Measurements from ENCODE around the gene COX5B.
A peak's percentile ranks its signal among the peaks of the same experiment; 100 is the strongest.
"Not testable (repeated sequence)": the region's sequence is repeated elsewhere in the genome, so short reads cannot be mapped to it uniquely, and the experiment has no call there.

Gene COX5B

DNA sequence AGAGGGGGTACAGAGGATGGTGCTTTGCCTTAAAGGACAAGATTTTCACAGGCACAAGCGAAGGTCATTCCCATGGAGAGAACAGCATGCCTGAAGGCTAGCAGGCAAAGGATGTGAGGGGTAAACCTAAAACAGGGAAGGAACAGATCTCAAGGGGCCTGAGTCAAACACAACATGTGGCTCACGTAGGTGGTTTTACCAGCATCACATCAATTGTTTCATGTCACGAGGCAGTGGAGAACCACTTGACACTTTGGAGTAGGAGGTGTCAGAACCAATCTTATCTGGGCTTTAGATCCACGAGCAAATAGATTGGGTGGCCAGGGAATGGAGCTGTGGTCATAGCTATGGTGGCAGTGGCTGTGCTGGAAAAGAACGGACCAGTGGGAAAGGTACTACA lies 8.4 kb downstream of the COX5B start:
- DNase-seq (ENCODE audit: low read depth in 2 of 2), result no peak

DNA sequence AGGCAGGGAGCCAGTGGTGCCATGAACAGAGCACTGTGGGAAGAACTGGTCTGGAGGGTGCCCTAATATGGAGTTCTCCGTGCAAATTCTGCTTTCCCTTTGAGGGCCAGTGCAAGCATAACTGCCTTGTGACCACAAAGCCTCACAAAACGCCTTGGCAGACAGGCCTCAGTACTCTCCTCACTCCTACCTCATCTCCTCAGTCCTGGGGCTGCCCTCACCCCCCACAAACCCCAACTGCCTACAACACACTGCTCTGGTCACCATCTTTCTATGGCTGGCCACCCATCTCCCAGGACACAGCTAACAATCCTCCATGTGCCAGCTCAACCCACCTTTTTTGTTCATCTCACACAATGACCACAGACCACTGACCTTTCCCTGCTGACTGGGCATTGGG lies 8.9 kb downstream of the COX5B start:
- DNase-seq (ENCODE audit: low read depth in 2 of 2), result no peak

DNA sequence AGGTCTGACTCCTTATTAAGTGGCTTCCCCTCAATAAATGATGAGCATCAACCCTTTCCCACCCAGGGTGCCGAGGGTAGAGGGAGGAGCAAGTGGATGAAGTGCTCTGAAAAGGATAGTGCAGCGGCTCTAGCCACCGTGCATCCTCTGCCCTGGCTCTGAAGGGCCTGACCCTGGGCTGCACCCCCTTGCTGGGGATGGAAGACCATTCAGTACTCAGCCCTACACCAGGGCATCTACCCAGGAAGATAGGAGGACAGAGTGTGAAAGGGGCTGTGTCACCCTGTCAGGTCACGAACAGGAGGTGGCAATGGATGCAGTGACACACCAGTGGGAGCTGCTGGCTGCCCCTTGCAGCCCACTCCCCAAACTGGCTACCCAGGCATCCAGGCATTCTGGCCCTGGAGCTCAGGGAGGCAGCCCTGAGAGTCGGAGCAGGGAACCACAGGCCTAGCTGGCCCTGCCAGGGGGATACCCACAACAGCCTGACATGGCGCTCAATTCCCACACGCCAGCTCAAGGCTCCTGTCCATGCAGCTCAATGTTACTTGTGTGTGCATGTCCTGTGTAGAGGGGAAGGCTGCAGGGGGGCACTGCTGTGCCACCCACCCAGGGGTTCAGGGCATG lies 10.4 kb downstream of the COX5B start:
- no peak for DNase-seq (ENCODE audit: low read depth in 2 of 2)

DNA sequence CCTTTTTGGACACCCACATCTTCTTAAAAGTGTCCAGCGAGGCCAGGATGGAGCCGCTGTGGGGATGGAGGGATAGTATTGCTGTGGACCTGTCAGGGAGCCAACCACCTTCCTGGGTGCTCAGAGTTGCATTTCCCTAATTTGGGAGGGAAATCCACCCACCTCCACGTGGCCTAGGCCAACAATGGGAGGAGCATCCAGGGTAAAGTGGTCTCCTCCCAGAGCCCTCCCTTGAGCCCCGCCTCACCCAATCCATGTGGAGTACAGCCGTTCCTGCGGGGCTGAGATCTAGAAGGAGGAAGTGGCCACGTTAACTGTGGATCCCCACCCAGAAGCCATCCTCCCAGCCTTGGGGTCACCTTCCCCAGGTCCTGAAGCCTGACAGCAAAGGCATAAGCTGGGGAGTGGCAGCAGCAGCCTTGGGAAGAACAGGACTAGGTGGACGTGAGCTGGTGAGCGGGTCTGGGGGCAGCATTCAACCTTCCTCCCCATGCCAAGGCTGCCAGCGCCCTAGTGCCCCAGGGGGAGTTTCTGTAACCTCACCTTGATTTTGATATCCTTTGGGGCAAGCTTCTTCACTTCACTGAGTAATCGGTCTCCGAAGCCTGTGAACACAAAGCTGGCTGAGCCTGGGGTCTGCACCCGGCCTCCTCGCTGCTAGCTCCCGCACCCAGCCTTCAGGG lies 11.2 kb downstream of the COX5B start:
- no peak for DNase-seq (ENCODE audit: low read depth in 2 of 2)

DNA sequence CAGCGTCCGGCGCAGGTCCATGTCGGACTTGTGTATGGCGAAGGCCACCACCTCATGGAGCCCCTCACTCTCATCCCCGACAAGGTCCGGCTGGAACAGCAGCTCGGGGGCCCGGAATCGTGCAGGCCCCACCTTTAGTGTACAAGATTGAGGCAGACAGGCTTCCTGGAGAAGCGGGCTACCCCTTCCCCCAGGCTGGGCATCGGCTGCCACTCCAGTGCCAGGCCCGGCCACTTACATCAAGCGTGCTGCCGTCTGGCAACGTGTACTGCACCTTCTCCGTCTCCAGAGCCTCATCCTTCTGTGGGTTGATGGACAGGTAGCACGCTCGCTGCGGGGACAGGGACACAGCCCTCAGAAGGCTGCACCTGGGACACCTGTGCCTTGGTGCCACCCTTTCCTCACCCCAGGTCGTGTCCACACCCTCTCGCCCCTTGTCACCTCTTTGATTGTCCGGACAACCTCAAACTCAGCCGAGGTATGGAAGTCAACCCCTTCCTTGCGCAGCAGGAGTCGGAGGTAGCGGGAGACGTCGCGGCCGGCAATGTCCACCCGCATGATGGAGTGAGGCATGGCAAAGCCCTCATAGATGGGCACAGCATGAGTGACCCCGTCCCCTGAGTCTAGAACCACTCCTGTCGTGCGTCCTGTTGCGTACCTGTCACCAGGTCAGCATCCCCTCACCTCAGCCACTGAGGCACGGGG lies 12.3 kb downstream of the COX5B start:
- no peak for DNase-seq (ENCODE audit: low read depth in 2 of 2)

DNA sequence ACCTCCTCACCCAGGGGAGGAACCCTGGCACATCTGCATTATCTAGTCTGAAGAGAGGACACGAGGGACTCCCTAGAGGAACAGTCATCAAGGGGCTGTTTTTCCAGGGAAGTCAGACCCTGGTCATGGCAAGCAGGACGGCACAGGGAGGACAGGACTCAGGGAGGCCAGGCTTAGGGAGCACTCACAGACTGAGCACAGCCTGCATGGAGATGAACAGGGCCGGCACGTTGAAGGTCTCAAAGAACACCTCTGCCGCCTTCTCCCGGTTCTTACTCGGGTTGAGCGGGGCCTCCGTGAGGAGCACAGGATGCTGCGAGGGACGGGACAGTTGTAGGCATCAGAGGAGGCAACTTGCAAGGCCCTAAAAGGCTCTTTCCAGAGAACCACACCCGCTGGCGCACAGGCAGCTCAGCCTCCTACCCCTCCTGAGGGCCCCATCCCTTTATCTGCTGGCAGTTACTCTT lies 12.9 kb downstream of the COX5B start:
- DNase-seq (ENCODE audit: low read depth in 2 of 2), result no peak

- no peak for DNase-seq (ENCODE audit: low read depth in 2 of 2)
Observed at GRCh38 chr2:97659256-97660043, 13.6 kb downstream of the COX5B start.

- DNase-seq (ENCODE audit: low read depth in 2 of 2), result no peak
Observed at GRCh38 chr2:97660044-97660774, 14.3 kb downstream of the COX5B start.

DNA sequence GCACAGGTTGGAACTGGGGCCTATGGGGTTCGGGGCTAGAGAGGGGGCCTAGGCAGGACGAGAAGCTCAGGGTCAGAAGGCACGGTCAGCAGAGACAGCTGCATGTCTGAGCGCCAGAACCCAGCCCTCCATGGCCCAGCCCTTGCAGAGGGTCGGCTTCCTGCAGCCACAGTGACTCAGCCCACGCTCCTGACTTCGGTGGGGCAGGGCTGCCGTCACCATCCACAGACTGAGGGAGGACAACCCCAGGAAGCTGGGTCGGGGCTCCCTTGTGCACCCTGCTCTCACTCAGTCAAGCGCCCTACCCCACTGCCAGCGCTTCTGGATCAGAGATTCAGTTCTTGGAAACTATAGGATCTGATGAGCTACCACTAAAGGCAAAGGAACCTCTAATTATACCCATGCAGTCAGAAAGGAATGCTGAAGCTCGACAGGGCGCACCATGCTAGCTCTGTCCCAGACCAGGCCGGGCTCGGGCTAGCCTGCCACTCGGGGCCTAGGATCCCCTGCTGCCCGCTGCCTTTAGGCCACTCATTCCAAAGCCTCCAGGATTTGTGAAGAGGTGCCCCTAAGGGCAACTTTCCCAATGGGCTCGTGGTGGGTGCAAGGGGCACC lies 15.0 kb downstream of the COX5B start:
- no peak for DNase-seq (ENCODE audit: low read depth in 2 of 2)

- DNase-seq (ENCODE audit: low read depth in 2 of 2), result no peak
Observed at GRCh38 chr2:97661927-97662326, 16.1 kb downstream of the COX5B start.

- no peak for DNase-seq (ENCODE audit: low read depth in 2 of 2)
Observed at GRCh38 chr2:97662386-97662894, 16.6 kb downstream of the COX5B start.

DNA sequence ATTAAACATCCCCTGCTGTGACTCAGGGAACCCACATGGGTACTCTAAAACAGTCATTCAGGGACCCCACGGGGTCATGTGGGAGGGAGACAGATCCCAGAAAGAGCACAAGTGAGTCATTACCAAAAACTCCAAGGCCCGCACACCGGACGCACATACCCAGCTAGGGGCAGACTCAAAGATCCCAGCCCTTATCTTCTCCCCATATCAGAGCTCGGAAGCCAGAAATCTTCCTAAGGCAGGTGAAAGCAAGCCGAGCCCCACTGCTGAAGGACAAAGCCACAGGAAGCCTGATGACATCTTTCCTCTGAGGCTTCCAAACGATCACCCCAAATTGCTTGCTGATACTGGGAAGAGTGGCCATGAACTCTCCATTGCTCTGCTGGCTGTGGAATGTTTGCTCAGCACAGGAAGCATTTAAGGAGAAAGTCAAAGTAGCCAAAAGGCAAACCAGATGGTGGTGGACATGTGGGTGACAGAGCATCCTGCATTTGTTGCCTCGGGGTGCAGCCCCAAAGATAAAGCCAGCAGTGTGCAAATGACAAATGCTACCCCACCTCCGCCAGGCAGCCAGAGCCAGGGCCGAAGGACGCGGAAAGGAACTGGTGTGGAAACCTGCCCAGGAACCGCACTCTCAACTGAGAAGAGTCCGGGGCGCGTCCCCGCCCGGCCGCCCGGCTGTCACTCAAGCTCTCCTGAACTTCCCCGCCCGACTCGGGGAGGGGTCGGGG lies 17.2 kb downstream of the COX5B start:
- DNase-seq (ENCODE audit: low read depth in 2 of 2), result peak; percentile 71 to 73

DNA sequence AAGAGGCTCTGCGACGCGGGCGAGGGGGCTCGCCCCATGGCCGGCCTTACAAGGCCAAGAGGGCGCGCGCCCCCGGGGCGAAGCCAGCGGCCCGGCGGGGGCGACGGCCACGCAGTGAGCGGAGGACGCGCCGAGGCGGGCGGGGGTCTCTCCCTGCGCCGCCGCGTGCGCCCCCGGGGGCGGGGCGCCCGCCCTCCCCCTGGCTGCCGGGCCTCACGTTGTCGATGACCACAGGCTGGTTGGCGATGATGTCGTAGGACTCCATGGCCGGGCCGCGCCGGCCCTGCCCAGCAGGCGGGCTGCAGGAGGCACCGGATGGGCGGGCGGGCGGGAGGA lies 17.7 kb downstream of the COX5B start:
- DNase-seq (ENCODE audit: low read depth in 2 of 2), result no peak

GRCh38 chr2:97663962-97664635 lies 18.2 kb downstream of the COX5B start, which contains the start of gene ACTR1B:
TSS of gene ACTR1B (minus strand) at chr2:97664044. CDS start at chr2:97663890, 154 bp downstream.
- peak; percentile 93 to 96 for DNase-seq (ENCODE audit: low read depth in 2 of 2)

DNA sequence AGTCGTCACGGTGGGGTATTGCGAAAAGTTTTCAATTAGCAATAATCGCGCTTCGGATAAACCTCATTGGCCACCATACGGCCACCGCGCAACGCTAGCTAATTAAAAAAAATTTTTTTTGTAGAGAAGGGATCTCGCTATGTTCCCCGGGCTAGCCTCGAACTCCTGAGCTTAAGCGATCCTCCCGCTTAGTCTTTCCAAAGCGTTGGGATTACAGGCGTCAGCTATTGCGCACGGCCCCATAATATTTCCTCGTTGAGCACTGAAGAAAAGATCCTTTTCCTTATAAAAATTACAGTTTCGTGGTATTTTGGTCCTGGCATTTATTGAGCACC lies 18.7 kb downstream of the COX5B start:
- DNase-seq (ENCODE audit: low read depth in 2 of 2), result no peak

DNA sequence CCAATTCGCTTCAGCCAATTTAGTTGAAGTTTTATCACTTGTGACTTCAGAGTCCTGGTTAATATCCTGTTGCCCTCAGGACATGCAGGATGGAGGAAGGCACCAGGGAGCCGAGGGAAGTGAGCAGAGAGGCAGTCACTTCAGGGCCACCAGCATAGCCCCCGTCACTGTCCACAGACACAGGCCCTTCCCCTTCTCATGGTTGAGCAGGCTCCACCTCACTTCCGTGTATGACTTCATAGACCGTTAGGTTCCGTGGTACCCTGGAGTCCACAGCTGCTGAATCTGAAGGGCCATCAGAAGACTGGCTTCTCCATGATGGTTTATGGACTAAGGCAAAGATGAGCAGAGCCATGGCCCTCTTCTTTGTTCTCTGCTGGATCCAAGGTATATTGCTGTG lies 23.6 kb downstream of the COX5B start, which contains the start of gene C2orf92:
C2orf92 (plus strand) TSS at position 266 of the 400 bp plus-strand sequence; CDS start at position 342, 76 bp downstream.
- DNase-seq (ENCODE audit: low read depth in 2 of 2), result no peak

- no peak for DNase-seq (ENCODE audit: low read depth in 2 of 2)
Observed at GRCh38 chr2:97670471-97670870, 24.6 kb downstream of the COX5B start.

DNA sequence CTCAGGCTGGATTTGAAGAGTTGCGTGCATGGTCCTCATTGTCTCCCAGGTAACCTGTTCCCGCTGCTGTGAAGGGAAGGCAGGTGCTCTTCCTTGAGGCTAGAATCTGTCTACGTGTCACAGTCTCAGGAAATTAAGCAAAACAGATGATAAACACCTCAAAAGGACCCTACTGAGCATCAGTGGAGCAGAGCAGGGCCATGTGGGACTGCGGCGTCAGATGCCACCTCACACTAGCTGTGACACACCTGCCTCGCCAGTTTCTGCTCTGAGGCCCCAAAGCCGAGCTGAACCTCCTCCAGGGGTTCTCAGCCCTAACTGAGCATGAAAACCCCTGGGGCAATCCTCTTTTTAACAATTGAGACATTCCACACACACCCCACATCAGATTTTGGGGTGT lies 25.7 kb downstream of the COX5B start:
- no peak for DNase-seq (ENCODE audit: low read depth in 2 of 2)

- not testable (repeated sequence) for DNase-seq (ENCODE audit: low read depth in 2 of 2)
Observed at GRCh38 chr2:97672606-97673140, 26.8 kb downstream of the COX5B start.
